Neuronal stem cell (in vitro differentiated cells): ENCODE results near the gene CROCC2.
A peak's percentile ranks its signal among the peaks of the same experiment; 100 is the strongest.

Experiments
- DNase-seq: peaks from one replicate; pipeline ENCODE4 v3.0.0-alpha.2; 2013; ENCODE audit warnings: low spot score
- H2AFZ ChIP-seq: one replicate; pipeline ENCODE4 v1.6.1; 2013; ENCODE audit warnings: mild to moderate bottlenecking, low read length, inconsistent platforms
- H2AK5ac ChIP-seq: 2 replicates; pipeline ENCODE4 v1.6.1; 2013; ENCODE audit warnings: low read depth, mild to moderate bottlenecking, inconsistent platforms, low read length, moderate library complexity, mixed read lengths
- H2BK120ac ChIP-seq: 2 replicates; pipeline ENCODE4 v1.6.1; 2013; ENCODE audit warnings: low read depth, mild to moderate bottlenecking, inconsistent platforms, low read length, moderate library complexity, mixed read lengths
- H2BK12ac ChIP-seq: one replicate; pipeline ENCODE4 v1.6.1; 2013; ENCODE audit warnings: low read length, inconsistent platforms
- H2BK15ac ChIP-seq: 2 replicates; pipeline ENCODE4 v1.6.1; 2013; ENCODE audit warnings: mild to moderate bottlenecking, low read length, inconsistent platforms, mixed read lengths
- H2BK5ac ChIP-seq: one replicate; pipeline ENCODE4 v1.6.1; 2013; ENCODE audit warnings: inconsistent platforms, mild to moderate bottlenecking, low read length, moderate library complexity
- H3K14ac ChIP-seq: one replicate; pipeline ENCODE4 v1.6.1; 2013; ENCODE audit warnings: low read length, inconsistent platforms
- H3K18ac ChIP-seq: 2 replicates; pipeline ENCODE4 v1.6.1; 2013; ENCODE audit warnings: low read length, inconsistent platforms
- H3K23ac ChIP-seq: 2 replicates; pipeline ENCODE4 v1.6.1; 2013; ENCODE audit warnings: low read depth, mild to moderate bottlenecking, mixed read lengths, low read length, inconsistent platforms; ENCODE audit not compliant: poor library complexity
- H3K27ac ChIP-seq: replicated peaks from 3 replicates; pipeline ENCODE4 v1.5.1; 2013; ENCODE audit warnings: low read length, inconsistent platforms
- H3K27me3 ChIP-seq, 3 experiments: 2 replicates each; pipeline ENCODE4 v1.6.1; 2013; ENCODE audit warnings: low read length in 3 of 3, mild to moderate bottlenecking in 2 of 3, inconsistent platforms in 1 of 3, low read depth in 1 of 3, mixed read lengths in 1 of 3, moderate library complexity in 1 of 3; ENCODE audit not compliant: control insufficient read depth in 3 of 3, insufficient read depth in 3 of 3
- H3K36me3 ChIP-seq, 2 donors: replicated peaks in 1 of 2; 2 replicates each; pipeline ENCODE4 v1.6.1; 2013; ENCODE audit warnings: low read length in 2 of 2; ENCODE audit not compliant: control insufficient read depth in 2 of 2, insufficient read depth in 2 of 2
- H3K4ac ChIP-seq: 2 replicates; pipeline ENCODE4 v1.6.1; 2013; ENCODE audit warnings: inconsistent platforms, mild to moderate bottlenecking, low read length, moderate library complexity
- H3K4me1 ChIP-seq, 2 donors: 1 replicate in 1 of 2; 2 replicates in 1 of 2; pipeline ENCODE4 v1.6.1; 2013; ENCODE audit warnings: low read length in 2 of 2, low read depth in 1 of 2; ENCODE audit not compliant: control insufficient read depth in 2 of 2, insufficient read depth in 1 of 2
- H3K4me2 ChIP-seq: one replicate; pipeline ENCODE4 v1.6.1; 2013; ENCODE audit warnings: mild to moderate bottlenecking, low read length, inconsistent platforms; ENCODE audit not compliant: insufficient read depth, poor library complexity, severe bottlenecking
- H3K4me3 ChIP-seq, 2 donors: 2 replicates each; pipeline ENCODE4 v1.5.1; 2013; ENCODE audit warnings: low read length in 2 of 2, mild to moderate bottlenecking in 2 of 2, inconsistent platforms in 1 of 2, moderate library complexity in 1 of 2
- H3K79me1 ChIP-seq: one replicate; pipeline ENCODE4 v1.6.1; 2013; ENCODE audit warnings: low read depth, mild to moderate bottlenecking, inconsistent platforms, low read length, moderate library complexity
- H3K9ac ChIP-seq: one replicate; pipeline ENCODE4 v1.6.1; 2013; ENCODE audit warnings: mild to moderate bottlenecking, low read depth, low read length, inconsistent platforms; ENCODE audit not compliant: poor library complexity
- H3K9me3 ChIP-seq, 2 donors: replicated peaks in 1 of 2; 2 replicates each; pipeline versions ENCODE3 to v1.6.1; 2013; ENCODE audit warnings: low read length in 2 of 2, mild to moderate bottlenecking in 2 of 2, inconsistent platforms in 1 of 2, low read depth in 1 of 2, mixed read lengths in 1 of 2, moderate library complexity in 1 of 2; ENCODE audit not compliant: control insufficient read depth in 2 of 2, insufficient read depth in 1 of 2
- H4K8ac ChIP-seq: one replicate; pipeline ENCODE4 v1.6.1; 2013; ENCODE audit warnings: low read depth, mild to moderate bottlenecking, inconsistent platforms, low read length, moderate library complexity
- H4K91ac ChIP-seq: one replicate; pipeline ENCODE4 v1.6.1; 2013; ENCODE audit warnings: low read length, low read depth, mild to moderate bottlenecking, inconsistent platforms; ENCODE audit not compliant: poor library complexity
- WGBS, 2 donors: extraction: QIAGEN DNeasy Blood & Tissue Kit; methylation state at CpG; one replicate each; pipeline ENCODE4 v1.1.7; 2013; ENCODE audit warnings: missing lambda C conversion rate in 2 of 2, mixed read lengths in 1 of 2; ENCODE audit not compliant: insufficient read length in 2 of 2, insufficient replicate concordance in 1 of 2; ENCODE audit errors: extremely low coverage in 2 of 2; 5-methylcytosine and 5-hydroxymethylcytosine counted together

CROCC2 gene

DNA sequence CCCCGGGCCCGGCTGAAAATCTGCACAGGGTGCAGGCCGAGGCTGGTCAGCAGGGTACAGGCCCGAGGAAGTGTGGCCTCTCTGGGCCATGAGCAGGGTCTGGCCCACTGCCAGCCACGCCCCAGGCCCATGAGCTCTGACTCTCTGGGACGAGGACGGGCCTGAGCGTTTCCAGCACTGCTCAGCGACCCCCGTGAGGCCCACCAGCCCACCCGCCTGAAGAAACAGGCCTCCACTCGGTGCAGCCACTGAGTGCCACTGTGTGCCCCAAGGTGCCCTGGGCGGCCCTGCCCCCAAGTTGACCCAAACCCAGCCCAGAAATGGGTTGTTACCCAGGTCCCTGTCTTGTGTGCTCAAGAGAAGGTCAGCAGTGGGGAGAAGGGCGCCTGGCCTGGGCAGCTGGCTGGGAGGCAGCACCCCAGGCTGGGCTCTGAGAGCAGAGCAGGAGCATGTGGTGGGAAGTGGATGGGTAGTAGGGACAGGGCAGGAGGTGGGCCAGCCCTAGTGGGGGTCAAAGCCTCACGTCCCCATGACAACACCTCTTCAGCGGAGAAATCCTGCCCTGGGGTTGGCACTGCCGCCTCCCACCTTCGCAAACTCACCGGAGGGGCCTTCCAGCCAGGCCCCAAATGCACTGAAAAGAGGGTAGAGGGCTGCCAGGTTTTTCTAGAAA, 90.2 kb downstream of the CROCC2 start:
- no peak overlapping the region for H3K23ac ChIP-seq

DNA sequence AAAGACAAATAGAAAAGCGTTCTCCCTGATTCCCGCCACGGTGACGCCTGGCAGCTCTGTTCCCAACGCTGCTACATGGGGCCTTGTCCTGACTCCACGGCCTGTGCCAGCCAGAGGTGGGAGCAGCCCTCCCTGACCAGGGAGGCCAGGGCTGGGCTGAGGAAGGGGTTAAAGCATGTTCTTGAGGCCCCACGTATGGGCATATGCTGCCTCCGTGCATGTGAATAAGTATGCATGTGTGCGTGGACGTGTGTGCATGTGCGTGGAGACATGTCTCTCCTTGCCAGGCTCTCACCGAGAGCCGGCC, 90.7 kb downstream of the CROCC2 start:
- Histone ChIP-seq H4K8ac (no peak overlapping the region), H2BK120ac (no peak overlapping the region), H2AK5ac (no peak overlapping the region), H2BK5ac (no peak overlapping the region), H2BK12ac (peak overlapping the region; percentile 4), H2BK15ac (no peak overlapping the region), H3K4me3 (no peak overlapping the region), H3K27ac (no peak overlapping the region), H3K27me3 (peaks cover 7 to 97% (median 30%) of the 10 kb centered on the region in 3 experiments), H3K4me2 (no peak overlapping the region), H3K36me3 (no peaks in the 10 kb centered on the region), H3K23ac (no peak overlapping the region), H3K4me1 (peaks cover 2 to 7% of the 10 kb centered on the region in 2 donors), H3K9me3 (peaks cover 0 to 2% of the 10 kb centered on the region in 2 donors), H3K79me1 (no peaks in the 10 kb centered on the region), H3K18ac (no peak overlapping the region), H2AFZ (no peak overlapping the region), H3K4ac (no peak overlapping the region), H3K14ac (no peak overlapping the region), H3K9ac (no peak overlapping the region), H4K91ac (no peak overlapping the region)
- no peak for DNase-seq
- WGBS, 2 donors: no CpG with 5 or more reads among the region's 13 CpGs

More for the DNA sequence above, 90.2 kb downstream of the CROCC2 start:
- peak overlapping the region; percentile 24 for H4K91ac ChIP-seq
- H2BK5ac ChIP-seq: peak overlapping the region; percentile 82
- peaks cover 7 to 93% (median 28%) of the 10 kb centered on the region in 3 experiments for H3K27me3 ChIP-seq
- H3K4me3 ChIP-seq: no peak overlapping the region
- H2AK5ac ChIP-seq: peak overlapping the region; percentile 70
- H3K27ac ChIP-seq: no peak overlapping the region
- H3K9me3 ChIP-seq: peaks cover 0 to 2% of the 10 kb centered on the region in 2 donors
- no peak overlapping the region for H2AFZ ChIP-seq
- no peak overlapping the region for H3K14ac ChIP-seq
- no peak overlapping the region for H3K9ac ChIP-seq
- H3K36me3 ChIP-seq: no peaks in the 10 kb centered on the region
- no peak for DNase-seq
- no peak overlapping the region for H2BK120ac ChIP-seq
- no peak overlapping the region for H3K4me2 ChIP-seq
- H3K4me1 ChIP-seq: peaks cover 2 to 7% of the 10 kb centered on the region in 2 donors
- WGBS, 2 donors: no CpG with 5 or more reads among the region's 19 CpGs
- H2BK12ac ChIP-seq: no peak overlapping the region
- H4K8ac ChIP-seq: no peak overlapping the region
- no peak overlapping the region for H3K18ac ChIP-seq
- H3K4ac ChIP-seq: no peak overlapping the region
- H3K79me1 ChIP-seq: no peaks in the 10 kb centered on the region
- H2BK15ac ChIP-seq: peak overlapping the region; percentile 94

DNA sequence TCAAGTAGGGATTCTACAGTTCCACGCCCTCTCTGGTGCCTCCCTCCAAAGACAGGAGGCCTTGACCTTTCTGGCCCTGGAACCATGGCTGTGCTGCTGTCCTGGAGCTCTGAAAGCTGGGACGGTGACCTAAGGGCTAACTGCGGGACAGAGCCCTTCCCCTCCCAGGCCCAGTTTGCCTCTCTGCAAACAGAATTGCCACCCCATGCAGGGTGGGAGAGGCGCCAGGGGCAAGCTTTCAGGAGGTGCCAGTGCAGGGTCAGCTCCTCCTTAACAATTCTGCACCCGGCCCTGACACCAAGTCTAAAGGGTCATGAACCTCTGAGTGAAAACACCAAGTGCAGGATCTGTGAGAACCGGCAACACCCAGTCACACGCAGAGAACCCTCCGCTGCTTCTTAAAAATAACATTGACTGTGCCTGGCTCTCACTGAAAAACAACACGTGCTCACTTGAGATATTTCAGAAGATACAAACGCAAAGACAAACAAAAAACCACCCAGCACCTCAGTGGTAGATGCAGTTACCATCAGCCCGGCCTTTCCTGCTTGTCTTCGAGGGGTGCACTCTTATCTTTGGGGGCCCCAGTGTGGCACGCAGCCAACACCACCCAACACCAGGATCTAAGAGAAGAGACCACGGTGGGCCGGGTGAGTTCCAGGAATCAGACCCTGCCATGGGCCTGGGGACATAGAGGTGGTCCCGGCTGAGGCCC, 91.2 kb downstream of the CROCC2 start:
- Histone ChIP-seq H2AK5ac (peak overlapping the region; percentile 92), H3K9ac (no peak overlapping the region), H2BK5ac (peak overlapping the region; percentile 90), H3K27me3 (peaks cover 7 to 95% (median 30%) of the 10 kb centered on the region in 3 experiments), H3K18ac (peak overlapping the region; percentile 95), H2AFZ (no peak overlapping the region), H3K4me1 (peaks cover 2 to 7% of the 10 kb centered on the region in 2 donors), H4K91ac (no peak overlapping the region), H3K23ac (no peak overlapping the region), H2BK15ac (peak overlapping the region; percentile 94), H3K4me3 (no peak overlapping the region), H2BK12ac (peak overlapping the region; percentile 4), H3K79me1 (no peaks in the 10 kb centered on the region), H4K8ac (no peak overlapping the region), H3K4ac (no peak overlapping the region), H3K4me2 (no peak overlapping the region), H3K36me3 (no peaks in the 10 kb centered on the region), H3K9me3 (peaks cover 0 to 2% of the 10 kb centered on the region in 2 donors), H2BK120ac (no peak overlapping the region), H3K27ac (no peak overlapping the region), H3K14ac (peak overlapping the region; percentile 21)
- WGBS, 2 donors: no CpG with 5 or more reads among the region's 16 CpGs
- no peak for DNase-seq
